Gastrocnemius medialis (tissue), 4 donors: ENCODE results near the gene SMARCD1. TPM values are rescaled to one million over a fixed set of nuclear protein-coding genes. Genes with fewer than 3 reads are reported as not detected.

Experiments
- ATAC-seq, 2 donors: fragments of 150-250 bp; one replicate each; pipeline ENCODE4 v1.9.1; 2016
- DNase-seq, 2 donors: peaks; one replicate each; pipeline ENCODE4 v3.0.0-alpha.2; 2019
- H3K27ac ChIP-seq, 4 donors: fragments of 200-600 bp; sonication (generic); 1 replicate in 1 of 4; 2 replicates in 3 of 4; pipeline ENCODE4 v1.5.1; 2016 to 2018; ENCODE audit warnings: mild to moderate bottlenecking in 2 of 4, moderate library complexity in 1 of 4
- H3K27me3 ChIP-seq, 3 donors: fragments of 200-600 bp; sonication (generic) in 2 of 3; 1 replicate in 1 of 3; 2 replicates in 2 of 3; pipeline versions ENCODE4 v1.5.1 to v1.6.0; 2016 to 2019; ENCODE audit warnings: mild to moderate bottlenecking in 1 of 3, moderate library complexity in 1 of 3
- H3K36me3 ChIP-seq, 2 donors: fragments of 200-600 bp; sonication (generic) in 1 of 2; one replicate each; pipeline ENCODE4 v1.5.1; 2017 to 2018
- H3K4me1 ChIP-seq, 2 donors: fragments of 200-600 bp; sonication (generic) in 1 of 2; one replicate each; pipeline ENCODE4 v1.5.1; 2016 to 2017; ENCODE audit warnings: mild to moderate bottlenecking in 2 of 2
- H3K4me3 ChIP-seq, 4 donors: fragments of 200-600 bp; sonication (generic) in 3 of 4; 1 replicate in 1 of 4; 2 replicates in 3 of 4; pipeline ENCODE4 v1.5.1; 2016 to 2019; ENCODE audit warnings: mild to moderate bottlenecking in 2 of 4
- H3K9me3 ChIP-seq, 3 donors: fragments of 200-600 bp; sonication (generic) in 2 of 3; 1 replicate in 1 of 3; 2 replicates in 2 of 3; pipeline ENCODE4 v1.5.1; 2016 to 2019
- CTCF ChIP-seq, 5 experiments: fragments of 450-650 bp in 3 of 5; fragments of 200-600 bp in 2 of 5; sonication (generic) in 2 of 5; IDR thresholded peaks in 4 of 5; conservative IDR thresholded peaks in 1 of 5; 1 replicate in 4 of 5; 2 replicates in 1 of 5; pipeline ENCODE4 v1.5.1; 2016 to 2019; ENCODE audit warnings: antibody characterized with exemption in 5 of 5, mild to moderate bottlenecking in 3 of 5, moderate library complexity in 3 of 5
- POLR2A ChIP-seq, 2 donors: fragments of 450-650 bp; IDR thresholded peaks; one replicate each; pipeline ENCODE4 v1.6.1; 2017; ENCODE audit warnings: antibody characterized with exemption in 2 of 2, mild to moderate bottlenecking in 2 of 2, moderate library complexity in 2 of 2
- in situ Hi-C, 4 donors: fragments of 200-750 bp; cut with MboI; loops; one replicate each; pipeline versions ENCODE4 v1.15.0 to v1.8.0; 2017; ENCODE audit warnings: low sequenced_read_pairs in 4 of 4
- intact Hi-C: fragments of 100-400 bp; cut with DNase I; formaldehyde crosslinking; loops from one replicate; pipeline ENCODE4 v1.15.1; 2023; ENCODE audit warnings: low total_unique reads
- total RNA-seq, 4 donors: library from RNA; depleted of rRNA; stranded (reverse); fragments of >200 nt; gene quantifications; one replicate each; pipeline versions ENCODE4 v1.1.0 to v1.2.3, GENCODE V29; 2016

The SMARCD1 gene
- total RNA-seq, 4 donors from 2014 or later, result 16.9 to 27.3 (median 20.1) TPM

- intact Hi-C loops (loop anchor here (10.0 kb wide), 1 partner anchor 186 kb away; no protein-coding TSS in a partner anchor), in situ Hi-C loops (loop anchor here in 1 of 4 donors (5.0 kb wide), 1 partner anchor 78 kb away; the partner anchor contains the start of gene AQP6)
- H3K36me3 ChIP-seq, result no peaks in the 10 kb centered on the region
- TF ChIP-seq POLR2A (IDR thresholded peaks at IDR 0.05) (no peak), CTCF (IDR thresholded peaks at IDR 0.05 in 4 of 5, conservative IDR thresholded peaks at IDR 0.05 in 1 of 5) (no peak)
- H3K4me1 ChIP-seq, result peaks cover 0 to under 1% of the 10 kb centered on the region in 2 donors
- H3K27ac ChIP-seq, result no peak overlapping the region
- ATAC-seq (peak; percentile 33 to 53), DNase-seq (peak; percentile 17 to 57)
- H3K9me3 ChIP-seq, result no peaks in the 10 kb centered on the region
- H3K4me3 ChIP-seq, result peak overlapping the region; percentile 25 to 34 (median 29)
- H3K27me3 ChIP-seq, result peaks cover 9 to 30% (median 12%) of the 10 kb centered on the region in 3 donors
Observed at GRCh38 chr12:50050410-50051098, 34.6 kb upstream of the SMARCD1 start.

GRCh38 chr12:50051101-50051806, 33.9 kb upstream of the SMARCD1 start:
- in situ Hi-C loops (loop anchor here in 1 of 4 donors (5.0 kb wide), 1 partner anchor 79 kb away; the partner anchor contains the start of gene AQP6), intact Hi-C loops (loop anchor here (10.0 kb wide), 1 partner anchor 186 kb away; no protein-coding TSS in a partner anchor)
- peaks cover 6 to 7% of the 10 kb centered on the region in 2 donors for H3K4me1 ChIP-seq
- no peak for TF ChIP-seq CTCF (IDR thresholded peaks at IDR 0.05 in 4 of 5, conservative IDR thresholded peaks at IDR 0.05 in 1 of 5)
- TF ChIP-seq POLR2A (IDR thresholded peaks at IDR 0.05), result no peak
- no peak for DNase-seq
- no peak overlapping the region for H3K27ac ChIP-seq
- H3K27me3 ChIP-seq, result peaks cover 9 to 30% (median 14%) of the 10 kb centered on the region in 3 donors
- H3K4me3 ChIP-seq, result no peak overlapping the region
- no peak for ATAC-seq
- no peaks in the 10 kb centered on the region for H3K36me3 ChIP-seq
- H3K9me3 ChIP-seq, result no peaks in the 10 kb centered on the region

GRCh38 chr12:50052544-50052943, 32.6 kb upstream of the SMARCD1 start:
- Histone ChIP-seq H3K27ac (no peak overlapping the region), H3K27me3 (peaks cover 9 to 30% (median 21%) of the 10 kb centered on the region in 3 donors), H3K9me3 (no peaks in the 10 kb centered on the region), H3K36me3 (no peaks in the 10 kb centered on the region), H3K4me1 (peaks cover 14 to 15% of the 10 kb centered on the region in 2 donors), H3K4me3 (no peak overlapping the region)
- in situ Hi-C loops (loop anchor here in 1 of 4 donors (5.0 kb wide), 1 partner anchor 80 kb away; the partner anchor contains the start of gene AQP6), intact Hi-C loops (loop anchor here (10.0 kb wide), 1 partner anchor 188 kb away; no protein-coding TSS in a partner anchor)
- DNase-seq, result no peak
- ATAC-seq, result no peak
- TF ChIP-seq CTCF (IDR thresholded peaks at IDR 0.05 in 4 of 5, conservative IDR thresholded peaks at IDR 0.05 in 1 of 5), result no peak
- TF ChIP-seq POLR2A (IDR thresholded peaks at IDR 0.05), result no peak

GRCh38 chr12:50052964-50053363, 32.2 kb upstream of the SMARCD1 start:
- ATAC-seq (no peak), DNase-seq (no peak)
- no peak overlapping the region for H3K27ac ChIP-seq
- no peaks in the 10 kb centered on the region for H3K9me3 ChIP-seq
- H3K4me3 ChIP-seq, result no peak overlapping the region
- intact Hi-C loops (loop anchor here (10.0 kb wide), 1 partner anchor 188 kb away; no protein-coding TSS in a partner anchor), in situ Hi-C loops (loop anchor here in 1 of 4 donors (5.0 kb wide), 1 partner anchor 81 kb away; the partner anchor contains the start of gene AQP6)
- H3K4me1 ChIP-seq, result peaks cover 14 to 15% of the 10 kb centered on the region in 2 donors
- peaks cover 8 to 30% (median 21%) of the 10 kb centered on the region in 3 donors for H3K27me3 ChIP-seq
- H3K36me3 ChIP-seq, result no peaks in the 10 kb centered on the region
- no peak for TF ChIP-seq POLR2A (IDR thresholded peaks at IDR 0.05)
- no peak for TF ChIP-seq CTCF (IDR thresholded peaks at IDR 0.05 in 4 of 5, conservative IDR thresholded peaks at IDR 0.05 in 1 of 5)
